Measurements from ENCODE around the gene RERE.

Gene RERE

DNA sequence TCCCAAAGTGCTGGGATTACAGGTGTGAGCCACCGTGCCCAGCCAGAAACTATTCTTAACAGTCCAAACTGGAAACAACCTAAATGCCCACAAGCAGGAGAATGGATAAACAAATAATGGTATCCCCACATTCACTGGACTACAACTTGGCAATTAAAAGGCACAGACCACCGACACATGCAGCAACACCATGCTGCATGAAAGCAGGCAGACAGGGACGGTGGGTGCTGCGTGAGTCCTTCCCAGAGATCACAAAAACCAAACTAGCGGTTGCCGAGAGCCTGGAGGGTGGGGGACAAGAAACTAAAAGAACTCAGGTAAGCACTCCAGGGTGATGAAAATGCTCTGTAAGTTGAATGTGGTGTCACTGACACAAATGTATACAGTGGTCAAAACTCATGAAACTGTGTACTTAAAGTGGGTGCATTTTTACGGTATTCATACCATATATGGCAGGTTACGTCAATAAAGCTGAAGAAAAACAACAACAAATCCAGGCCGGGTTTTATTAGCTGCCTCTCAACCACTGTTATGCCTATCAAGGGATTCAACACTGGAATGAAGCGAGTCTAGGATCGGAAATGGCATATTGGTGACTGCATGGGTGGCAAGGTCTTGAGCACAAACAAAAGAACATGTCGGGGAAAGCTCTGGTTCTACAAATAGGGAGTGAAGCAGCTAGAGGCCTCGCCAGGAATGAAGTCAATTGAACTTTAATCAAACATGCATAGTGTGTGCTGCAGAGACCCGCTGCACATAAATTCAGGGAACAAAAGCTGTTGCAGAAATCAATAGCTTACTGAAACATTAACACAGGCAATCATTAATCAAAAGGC is 447.2 kb downstream of the RERE start:
- DNase-seq = no peak

DNA sequence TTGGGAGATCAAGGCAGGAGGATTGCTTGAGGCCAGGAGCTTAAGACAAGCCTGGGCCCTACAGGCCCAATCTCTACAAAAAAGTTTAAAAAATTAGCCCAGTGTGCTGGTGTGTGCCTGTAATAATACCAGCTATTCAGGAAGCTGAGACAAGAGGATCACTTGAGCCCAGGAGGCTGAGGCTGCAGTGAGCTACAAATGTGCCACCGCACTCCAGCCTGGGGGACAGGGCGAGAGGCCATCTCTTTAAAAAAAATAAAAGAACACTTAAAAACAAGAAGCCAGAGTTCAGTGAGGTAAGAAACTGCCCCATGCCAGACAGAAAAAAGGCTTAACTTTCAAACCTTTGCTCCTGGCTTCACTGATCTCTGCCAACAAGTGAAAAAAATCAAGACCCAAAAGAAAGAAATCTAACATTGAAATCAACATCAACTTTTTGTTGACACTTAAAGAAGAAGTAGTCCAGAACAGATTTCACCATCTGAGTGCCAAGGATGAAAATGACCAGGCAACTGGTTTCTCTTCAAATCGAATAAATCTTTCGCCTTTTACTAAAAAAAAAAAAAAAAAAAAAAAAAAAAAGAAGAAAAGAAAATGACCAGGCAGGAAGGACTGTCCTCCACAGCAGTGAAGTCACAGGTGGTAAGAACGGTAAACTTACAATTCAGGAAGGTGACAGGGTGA is 448.3 kb downstream of the RERE start:
- DNase-seq = no peak

DNA sequence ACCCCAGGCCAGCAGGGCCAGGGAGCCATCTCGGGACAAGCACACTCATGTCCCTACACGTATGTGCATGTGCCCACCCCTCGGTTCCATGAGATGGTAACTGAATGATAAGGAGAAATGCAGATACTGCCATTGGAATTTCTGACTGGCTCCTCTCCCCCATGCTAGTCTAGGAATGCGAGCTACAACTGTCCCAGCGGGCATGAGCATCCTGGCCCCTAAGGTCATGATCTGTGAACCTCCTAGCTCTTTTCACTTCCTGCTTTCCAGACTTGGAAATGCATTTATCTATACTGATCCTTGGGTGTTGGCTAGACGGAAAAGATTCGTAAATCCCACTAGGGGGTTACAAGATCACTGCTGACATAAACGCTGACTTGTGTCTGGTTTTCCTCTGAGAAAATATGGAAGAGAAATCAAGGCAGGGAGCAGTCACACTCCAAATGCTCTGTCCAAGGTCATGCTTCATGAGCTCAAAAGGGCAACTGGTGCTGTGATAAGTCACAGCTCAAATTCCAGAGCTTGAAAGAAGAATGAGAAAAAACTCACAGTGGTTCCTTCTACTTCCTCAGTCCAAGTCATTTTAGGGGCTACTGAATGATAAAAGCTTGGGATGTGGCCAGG is 449.8 kb downstream of the RERE start:
- no peak for DNase-seq

DNA sequence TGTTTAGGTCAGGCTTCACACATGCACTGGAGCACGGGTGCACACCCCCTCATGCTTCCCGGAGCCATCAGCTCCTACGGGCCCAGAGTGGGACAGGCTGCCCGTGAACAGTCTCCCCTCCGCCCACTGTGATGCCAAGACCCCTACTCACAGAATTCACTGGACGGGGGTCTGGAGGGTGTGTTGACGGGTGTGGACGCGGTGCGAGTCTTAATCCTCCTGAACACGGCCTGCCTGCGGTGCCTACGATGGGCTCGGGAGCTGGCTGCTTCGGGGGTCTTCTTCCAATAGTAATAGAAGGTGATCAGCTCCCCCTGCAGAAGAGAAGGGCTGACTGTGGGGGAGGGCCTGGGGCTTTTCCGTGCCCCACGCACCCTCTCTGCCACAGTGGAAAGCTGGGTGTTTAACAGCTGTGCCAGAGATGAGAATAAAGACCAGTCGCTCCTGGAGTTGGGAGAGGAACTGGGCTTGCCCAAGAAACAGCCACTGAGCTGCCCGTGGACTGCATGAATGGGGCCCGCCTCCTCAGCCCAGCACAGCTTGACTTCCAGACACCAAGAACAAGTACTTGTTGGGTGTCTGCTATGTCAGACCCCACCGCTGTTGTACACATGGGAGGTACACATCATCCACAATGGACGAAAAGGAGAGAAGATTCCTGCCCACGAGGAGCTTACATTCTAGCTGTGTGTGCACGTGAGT is 451.6 kb downstream of the RERE start:
- DNase-seq = no peak

DNA sequence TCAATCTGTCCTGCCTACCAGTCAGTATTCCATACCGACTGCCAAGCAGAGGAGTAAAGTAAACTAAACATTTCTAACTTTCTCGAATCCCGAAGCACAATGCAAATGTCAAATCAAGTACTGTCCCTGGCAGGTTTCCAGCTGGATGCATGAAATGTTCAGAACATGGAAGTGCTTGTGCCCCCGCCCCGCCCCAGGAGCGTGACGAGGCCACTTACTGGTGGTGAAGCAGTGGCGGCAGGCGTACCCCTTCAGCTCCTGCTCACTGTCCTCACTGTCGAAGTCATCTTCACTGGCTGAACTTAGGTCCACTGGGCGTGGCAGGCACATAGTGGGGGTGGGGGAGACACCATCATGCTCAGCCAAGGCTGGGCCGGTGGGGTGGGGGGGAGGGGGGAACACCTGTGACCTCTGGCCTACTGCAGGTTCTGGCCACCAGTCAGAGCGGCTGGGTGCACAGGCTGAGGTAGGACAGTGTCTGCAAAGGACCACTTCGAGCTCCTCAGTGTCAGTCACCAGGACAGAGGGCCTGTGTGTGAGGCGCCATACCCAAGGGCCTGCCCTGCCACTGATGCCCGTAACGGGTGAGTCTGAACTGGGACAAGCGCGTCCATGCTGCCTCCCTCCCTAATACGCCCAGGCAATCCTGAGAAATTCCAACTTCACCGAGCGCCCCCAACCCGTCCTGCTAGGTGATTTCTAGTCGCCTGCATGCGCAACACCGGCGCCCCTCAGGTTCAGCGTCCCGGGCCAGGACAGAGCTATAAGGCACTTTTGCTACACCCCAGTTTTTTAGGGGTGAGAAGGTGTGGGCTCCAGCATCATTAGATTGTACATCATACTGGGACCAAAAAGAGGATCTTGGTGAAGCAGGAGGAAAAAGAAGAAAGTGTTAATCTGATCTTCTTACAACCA is 452.7 kb downstream of the RERE start:
- DNase-seq = peak; percentile 45

DNA sequence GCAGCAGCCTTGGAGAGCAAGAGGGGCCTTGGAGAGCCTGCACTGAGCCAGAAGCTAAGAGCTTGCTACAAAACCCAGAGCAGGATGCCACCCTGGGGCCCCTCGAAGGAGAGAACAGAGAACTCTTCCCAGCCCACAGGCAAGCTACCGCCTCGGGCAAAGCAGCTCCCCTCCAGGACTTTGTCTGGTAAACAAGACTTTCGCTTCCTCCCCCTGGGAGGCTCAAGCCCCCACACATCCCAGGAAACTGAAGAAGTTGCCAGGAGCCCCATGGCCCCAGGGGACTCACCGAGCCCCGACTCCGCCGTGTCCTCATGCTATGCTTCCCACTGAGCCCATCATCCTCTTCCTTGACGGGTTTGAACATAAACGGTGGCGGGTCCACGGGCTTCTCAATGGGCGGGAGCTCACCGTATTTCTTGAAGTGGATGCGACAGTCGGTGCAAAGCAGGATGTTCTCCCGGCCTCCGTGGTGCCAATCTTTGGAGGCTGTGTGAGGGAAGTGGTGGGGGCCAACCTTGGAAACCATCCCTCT is 453.6 kb downstream of the RERE start:
- DNase-seq = no peak

DNA sequence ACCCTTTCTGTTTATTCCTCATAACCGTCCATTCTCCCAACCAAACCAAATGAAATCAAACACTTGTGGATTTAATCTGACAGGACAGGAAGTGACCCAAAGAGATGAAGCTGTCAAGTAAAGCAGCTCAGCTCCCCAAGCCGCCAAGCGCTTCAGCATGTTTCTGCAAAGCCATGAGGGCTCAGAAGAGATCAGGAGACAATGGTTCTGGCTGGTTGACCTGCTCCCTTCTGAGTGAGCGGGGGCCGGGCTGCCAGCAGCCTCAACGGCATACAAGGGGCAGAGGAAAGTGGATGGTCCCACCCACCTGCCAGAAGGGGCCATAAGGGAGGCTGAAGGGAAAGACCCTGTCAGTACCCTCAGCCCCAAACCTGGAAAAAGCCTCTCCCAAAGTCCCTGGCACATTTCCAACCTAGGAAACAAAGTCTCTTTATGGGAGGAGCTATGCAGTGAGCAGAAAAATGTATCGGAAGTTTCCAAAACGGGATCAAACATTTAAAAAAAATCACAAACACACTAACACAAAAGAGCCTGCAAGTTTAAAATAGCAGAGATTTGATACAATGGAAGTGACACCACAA is 454.2 kb downstream of the RERE start:
- no peak for DNase-seq

DNA sequence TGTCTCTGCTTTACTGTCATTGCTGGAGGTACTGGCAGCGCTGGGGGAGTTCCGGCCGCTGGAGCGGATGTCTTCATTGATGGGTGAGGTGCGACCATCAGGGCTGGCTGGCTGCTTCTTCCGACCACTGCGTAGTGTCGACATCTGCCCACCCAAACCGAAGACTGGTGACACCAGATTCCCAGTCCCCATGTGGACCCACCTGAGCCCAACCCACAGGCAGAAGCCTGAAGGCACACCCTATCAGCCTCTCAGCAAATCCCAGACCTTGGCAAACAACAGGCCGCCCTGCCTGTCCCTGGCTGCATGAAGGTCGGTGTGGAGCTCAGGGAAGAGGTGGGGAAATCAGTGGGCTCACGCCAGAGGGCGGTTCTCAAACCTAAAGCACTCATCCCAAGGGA is 454.7 kb downstream of the RERE start:
- DNase-seq = no peak

DNA sequence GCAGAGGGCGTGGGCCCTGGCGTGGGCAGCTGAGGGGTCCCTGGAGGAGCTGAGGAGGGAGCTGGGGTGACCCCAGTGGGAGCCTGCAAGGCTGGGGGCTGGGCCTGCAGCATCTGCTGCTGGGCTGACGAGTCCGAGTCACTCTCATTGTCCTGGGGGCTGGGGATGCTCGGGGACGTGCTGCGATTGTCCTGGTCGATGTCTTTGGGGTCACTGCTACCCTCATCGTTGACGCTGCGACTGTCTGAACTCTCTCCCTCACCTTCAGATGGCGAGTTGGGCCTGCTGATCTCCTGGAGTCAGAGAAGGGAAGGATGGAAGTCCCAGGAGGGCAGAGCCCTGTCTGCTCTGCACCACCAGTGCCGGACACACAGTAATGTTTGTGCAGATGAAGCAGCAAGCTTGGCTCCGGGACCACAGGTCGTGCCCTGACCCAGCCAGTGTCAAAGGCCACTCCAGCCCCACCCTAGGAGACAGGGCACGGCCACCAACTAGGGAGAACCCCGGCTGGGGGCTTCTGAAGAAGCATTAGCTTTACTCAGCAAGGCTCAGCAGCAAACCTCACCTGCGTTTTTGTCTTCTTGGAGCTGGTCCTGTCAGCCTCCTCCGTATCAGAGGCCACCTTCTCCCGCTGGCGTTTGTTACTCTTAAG is 456.1 kb downstream of the RERE start:
- DNase-seq = no peak

DNA sequence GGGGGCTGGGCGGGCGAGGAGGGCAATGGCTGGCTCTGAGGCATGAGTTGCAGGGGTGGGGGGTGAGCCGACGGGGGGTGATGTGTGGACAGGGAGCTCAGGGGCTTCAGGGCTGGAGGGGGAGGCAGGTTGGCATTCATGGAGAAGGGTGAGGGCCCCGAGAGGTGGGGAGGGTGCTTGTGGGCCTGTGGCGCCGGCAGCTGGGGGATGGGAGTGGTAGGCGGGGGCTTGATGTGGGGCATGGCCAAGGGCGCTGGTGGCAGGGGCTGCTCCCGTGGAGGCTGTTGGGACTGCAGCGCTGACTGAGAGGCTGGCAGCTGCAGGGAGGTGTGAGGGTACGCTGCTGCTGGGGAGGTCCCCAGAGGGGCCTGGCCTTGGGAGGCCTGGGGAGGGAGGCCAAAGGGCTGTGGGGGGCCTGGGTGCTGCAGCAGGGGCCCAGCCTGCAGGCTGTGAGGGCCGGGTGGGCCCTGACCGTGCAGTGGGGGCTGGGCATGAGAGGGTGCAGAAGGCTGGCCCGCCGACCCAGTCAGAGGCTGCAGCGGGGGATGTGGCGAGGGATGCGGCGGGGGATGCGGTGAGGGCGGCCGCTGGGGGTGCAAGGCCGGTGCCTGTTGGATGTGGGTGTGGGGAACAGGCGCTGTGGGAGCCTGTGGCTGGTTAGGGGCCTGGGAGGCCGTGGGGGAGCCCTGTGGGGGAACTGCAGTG is 456.8 kb downstream of the RERE start:
- no peak for DNase-seq

DNA sequence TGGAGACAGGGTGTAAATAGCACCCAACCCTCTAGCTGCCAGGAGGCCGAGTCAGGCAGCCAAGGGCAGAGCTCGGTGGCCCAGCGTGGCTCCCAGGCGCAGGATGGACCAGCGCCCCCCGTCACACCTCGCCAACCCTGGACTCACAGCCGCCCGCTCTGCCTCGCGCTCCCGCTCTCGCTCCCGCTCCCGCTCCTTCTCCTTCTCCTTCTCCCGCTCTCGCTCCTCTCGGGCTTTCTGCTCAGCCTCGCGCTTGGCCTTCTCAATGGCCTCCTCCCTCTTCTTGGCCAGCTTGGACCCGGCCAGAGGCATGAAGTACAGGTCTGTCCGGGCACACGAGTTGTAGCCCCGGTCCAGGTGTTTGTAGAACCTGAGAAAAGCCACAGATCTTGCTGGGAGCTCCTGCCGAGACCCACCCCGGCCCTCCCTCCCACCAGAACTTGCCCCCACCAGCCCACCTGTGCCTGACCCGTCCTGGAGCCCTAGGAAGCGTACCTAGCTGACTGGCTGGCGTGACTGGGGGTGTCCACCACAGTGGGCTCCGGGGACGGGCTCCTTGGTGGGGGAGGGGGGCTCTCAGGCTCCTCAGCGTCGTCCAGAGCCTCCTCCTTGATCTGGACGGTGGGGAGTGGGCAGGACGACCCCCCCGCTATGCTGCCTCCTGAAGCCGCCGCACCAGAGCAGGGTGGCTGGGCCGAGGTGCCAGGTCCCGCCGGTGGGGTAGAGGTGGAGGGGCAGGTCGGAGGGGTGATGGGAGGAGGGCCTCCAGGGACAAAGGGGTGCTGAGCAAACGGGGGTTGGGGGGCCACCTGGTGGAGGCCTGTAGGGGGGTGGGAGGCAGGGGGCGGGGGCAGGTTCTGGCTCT is 457.6 kb downstream of the RERE start:
- DNase-seq = no peak

DNA sequence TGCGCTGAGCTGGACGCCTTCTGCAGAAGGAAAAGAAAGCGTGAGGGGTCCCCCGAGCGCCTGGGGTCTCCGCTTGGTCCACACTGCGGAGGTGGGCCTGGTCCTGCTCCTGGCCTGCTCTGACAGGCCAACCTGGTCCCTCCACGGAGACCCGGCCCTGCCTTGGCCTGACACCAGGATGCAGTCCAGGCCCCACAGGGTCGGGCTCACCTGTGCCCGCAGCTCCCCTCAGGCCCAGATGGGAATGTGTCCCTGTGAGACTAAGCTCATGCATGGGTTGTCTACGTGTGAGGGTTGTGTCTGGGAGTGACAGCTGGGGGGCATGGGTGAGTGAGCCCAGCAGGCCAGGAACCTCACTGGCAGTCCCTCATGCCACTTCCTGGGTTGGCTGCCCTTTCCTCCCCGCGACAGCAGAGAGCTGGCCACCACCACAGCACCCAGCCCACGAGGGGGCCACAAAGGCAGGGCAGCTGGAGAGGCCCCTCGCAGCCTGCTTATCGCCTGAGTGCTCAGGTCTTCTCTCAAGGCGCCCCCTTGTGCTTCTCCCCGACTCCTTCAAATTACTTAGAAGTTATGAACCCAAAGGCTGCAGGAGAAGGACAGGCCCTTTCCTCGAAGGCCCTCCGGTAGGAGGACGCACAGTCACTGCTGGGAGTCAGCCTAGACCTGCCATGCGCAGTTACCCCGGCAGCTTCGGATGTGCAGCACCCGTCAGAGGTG is 458.4 kb downstream of the RERE start:
- DNase-seq = no peak

DNA sequence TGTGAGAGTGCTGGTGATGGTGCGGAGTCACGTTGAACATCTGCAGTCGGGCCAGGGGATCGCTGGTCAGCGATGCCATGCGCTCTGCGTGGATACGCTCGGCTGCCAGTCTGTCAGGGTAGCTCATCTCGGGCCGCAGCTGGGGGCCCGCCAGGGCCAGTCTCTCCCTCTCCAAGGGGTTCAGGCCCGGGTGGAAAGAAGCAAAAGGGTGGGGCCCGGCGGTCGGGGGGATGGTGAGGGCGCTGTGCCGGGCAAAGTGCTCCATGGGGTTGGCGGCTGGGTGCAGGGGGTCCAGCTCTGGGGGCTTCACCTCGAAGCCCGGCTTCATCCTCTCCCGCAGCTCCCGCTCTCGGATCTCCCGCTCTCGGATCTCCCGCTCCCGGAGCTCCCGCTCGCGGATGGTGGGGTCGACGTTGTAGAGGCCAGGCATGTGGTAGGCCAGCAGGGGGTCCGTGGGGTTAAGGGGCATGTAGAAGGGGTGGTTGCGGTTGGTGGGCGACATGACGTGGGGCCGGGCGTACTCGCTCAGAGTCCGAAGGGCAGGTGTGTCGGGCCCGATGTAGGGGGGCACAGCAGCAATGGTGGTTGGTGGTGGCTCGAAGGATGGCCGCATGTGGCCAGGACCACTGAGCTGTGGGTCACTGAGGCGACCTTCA is 459.1 kb downstream of the RERE start:
- no peak for DNase-seq

DNA sequence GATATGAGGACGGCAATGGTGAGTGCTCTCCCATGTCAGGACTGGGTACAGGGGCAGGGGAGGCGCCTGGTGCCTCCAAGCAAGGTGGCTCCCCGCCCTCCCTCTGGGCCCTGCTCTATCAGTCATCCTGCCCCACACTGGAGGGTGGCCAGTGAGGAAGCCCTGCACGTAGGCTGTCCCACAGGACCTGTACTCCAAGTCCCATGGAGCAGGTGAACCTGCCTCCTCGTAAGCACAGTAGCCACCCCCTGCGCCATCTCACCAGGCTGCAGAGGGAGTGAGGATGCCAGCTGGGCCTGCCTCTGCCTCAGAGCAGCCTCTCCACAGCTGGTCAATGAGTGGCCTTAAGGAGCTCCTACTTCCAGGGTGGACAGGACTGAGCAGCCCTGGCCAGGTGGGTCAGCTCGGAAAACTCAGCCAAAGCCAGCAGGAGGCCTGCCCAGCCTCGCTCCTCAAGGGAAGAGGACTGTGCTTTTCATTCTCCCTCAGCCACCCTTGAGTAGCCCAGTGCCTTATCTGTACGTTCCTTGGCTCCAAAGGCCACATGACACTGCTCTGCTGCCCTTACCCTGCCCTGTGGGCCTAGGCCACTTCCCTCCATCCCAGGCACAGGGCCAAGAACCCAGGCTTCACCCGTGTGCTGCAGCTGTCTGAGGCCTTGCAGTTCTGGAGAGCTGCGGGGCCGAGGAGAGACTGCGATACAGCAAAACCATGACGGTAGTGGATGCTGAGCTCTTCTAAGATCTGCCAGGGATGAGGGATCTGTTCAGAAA is 459.9 kb downstream of the RERE start:
- DNase-seq = no peak

DNA sequence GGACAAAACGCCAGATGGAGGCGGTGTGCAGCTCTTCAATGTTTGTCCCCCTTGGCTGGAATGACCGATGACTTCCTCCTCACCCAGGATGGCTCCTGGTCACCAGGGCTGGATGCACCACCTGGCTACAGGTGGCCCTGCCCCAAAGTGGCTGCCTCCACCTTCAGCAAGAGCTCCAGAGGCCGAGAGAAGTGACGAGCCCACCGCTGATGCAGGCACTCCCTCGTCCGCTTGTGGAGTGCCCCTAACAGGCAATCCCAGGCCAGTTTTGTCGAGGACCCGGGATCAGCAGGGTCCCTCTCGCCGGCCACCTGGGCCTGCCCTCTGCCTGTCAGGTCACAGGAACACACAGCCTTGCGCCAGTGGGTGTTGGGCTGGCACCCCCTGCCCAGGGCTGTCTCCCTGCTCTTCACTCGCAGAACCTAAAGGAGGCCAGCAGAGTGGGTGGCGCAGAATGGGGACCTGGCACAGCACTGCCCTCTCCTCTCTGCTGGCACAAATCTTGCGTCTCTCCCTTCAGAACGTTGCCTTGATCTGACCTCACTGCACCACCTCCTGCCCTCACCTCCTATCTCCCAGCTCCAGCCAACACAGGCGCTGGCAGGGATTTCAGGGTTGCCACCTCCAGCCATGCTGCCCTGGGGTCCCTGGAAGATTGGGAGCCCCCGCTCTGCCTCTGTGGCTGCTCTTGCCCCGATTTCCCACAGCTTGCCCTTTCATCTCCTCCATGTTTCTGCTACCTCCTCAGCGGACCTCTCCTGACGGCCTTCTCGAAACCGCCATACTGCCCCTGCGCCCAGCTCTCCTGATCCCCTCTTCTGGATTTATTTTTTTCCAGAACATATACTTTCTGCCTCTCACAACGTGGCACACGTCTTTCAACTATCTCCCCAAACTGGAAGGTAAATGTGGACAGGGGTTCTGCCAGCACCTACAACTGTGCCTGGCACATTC is 460.9 kb downstream of the RERE start:
- DNase-seq = no peak

Measured in NCI-H510A (cell line).